Stimulated activated CD8-positive, alpha-beta memory T cell treated with anti-CD3 and anti-CD28 coated beads, Interleukin-12 subunit alpha, Interleukin-12 subunit beta, amount 100 ng/mL, for 24 hours (primary cell): ENCODE results near the gene CLK2.
"Not testable (repeated sequence)": the region's sequence is repeated elsewhere in the genome, so short reads cannot be mapped to it uniquely, and the experiment has no call there.

Source experiments
- DNase-seq: peaks from one replicate; pipeline ENCODE4 v3.0.0-alpha.2; 2020; ENCODE audit errors: extremely low read depth

The CLK2 gene

GRCh38 chr1:155296661-155297060 is 23.4 kb upstream of the CLK2 start:
- DNase-seq: no peak

DNA sequence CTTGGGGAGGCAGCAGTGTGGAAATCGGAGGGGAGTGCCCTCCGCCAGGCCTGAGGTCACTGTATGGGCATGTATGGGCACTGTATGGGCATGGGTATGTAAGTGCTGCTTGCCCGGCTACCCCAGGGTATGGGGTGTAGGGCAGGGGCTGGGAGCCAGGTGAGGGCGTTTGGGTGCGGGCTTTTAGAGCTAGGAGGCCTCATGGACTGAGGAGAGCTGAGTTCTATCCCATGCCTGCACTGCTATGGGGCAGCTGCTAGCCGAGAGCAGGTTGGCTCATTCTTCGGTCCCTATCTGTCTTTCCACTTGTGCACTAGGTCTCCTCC is 22.6 kb upstream of the CLK2 start:
- no peak for DNase-seq

DNA sequence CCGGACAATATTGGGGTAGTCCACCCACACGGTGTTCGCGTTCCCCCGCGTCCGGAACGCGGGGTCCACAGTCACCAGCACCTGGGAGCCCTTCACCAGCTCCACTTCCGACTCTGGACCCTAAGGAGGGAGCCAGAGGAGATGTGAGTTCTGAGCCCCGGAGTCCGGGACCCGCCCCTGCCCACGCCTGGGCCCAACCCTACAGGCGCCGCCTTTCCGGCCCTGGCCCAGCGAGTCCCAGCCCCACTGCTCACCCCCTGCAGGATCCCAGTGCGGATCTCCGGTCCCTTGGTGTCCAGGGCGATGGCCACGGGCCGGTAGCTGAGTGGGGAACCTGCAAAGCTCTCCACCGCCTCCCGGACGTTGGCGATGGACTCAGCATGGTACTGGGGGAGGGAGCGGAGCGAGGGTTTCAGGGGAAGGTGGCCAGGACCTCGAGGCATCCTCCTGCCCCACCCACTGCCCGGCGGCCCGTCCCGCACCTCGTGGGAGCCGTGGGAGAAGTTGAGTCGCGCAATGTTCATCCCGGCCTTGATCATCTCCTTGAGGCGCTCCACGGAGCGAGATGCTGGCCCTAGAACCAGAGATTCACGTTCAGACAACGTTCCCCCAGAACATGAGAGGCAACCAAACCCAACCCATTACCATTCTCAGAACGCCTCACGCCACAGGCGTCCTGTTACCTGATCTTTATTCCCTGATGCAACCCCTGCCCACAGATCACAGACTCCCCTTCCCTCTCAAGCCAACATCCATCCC is 22.1 kb upstream of the CLK2 start:
- no peak for DNase-seq

DNA sequence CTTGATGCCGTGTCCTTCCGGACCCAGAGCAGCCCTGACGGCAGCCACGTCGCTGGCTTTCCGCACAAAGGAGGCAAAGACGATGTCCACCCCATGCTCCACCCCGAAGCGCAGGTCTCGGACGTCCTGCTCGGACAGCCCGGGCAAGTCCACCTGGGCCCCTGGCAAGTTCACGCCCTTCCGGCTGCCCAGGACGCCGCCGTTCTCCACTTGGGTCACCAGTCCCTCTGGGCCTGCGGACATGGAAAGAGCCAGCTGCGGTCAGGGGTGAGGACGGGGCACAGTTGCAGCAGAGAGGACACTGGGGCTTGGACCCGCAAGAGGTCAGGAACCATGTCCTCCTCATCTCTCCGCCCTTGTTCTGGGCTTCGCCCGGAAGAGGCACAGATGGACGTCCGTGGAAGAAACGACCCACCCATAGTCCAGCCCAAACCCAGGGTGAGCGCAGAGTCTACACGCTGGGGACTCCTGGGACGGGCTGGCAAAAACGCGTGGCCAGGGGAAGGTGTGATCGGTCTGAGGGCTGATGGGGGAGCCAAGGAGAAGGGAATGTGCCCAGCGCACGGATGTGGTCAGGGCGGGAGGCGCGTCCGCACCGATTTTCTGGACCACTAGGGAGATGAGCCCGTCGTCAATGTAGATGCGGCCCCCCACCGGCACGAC is 21.3 kb upstream of the CLK2 start:
- no peak for DNase-seq

DNA sequence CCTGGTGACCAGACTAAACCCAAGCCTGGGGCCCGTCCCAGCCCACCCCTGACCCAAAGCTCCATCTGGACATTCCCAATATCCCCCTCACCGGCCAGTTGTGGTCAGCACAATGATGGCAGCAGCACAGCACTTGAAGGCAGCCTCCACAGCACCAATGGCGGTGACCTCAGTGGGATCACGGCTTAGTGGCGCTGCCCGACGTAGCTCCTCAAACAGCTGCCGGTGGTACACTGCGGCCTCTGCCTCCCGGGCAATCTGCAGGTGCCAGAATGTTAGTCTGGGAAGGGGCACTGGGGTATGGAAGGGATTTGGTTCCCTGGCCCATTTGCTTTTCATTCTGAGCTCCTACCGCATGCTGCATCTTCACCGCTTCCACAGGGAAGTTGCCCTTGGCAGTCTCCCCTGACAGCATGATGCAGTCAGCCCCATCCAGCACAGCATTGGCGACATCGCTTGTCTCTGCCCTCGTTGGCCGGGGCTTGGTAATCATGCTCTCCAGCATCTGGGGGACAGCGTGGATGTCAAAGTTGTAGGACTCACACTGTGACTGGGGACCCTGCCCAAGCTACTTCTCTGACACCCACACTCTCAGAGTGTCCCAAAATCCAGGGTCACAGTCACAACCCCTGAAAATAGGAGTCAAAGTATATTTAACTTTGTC is 19.9 kb upstream of the CLK2 start:
- no peak for DNase-seq

DNA sequence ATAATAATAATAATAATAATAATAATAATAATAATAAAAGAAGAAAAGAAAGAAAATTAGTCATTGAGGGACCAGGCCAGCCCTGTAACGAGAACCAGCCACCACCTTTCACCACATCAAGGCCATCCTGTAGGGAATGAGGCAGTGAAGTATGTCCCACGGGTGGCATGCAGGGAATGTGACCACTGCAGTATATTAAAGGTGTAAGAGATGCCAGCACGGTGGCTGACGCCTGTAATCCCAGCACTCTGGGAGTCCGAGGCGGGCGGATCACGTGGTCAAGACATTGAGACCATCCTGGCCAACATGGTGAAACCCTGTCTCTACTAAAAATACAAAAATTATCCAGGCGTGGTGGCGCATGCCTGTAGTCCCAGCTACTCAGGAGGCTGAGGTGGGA is 17.7 kb upstream of the CLK2 start:
- not testable (repeated sequence) for DNase-seq

DNA sequence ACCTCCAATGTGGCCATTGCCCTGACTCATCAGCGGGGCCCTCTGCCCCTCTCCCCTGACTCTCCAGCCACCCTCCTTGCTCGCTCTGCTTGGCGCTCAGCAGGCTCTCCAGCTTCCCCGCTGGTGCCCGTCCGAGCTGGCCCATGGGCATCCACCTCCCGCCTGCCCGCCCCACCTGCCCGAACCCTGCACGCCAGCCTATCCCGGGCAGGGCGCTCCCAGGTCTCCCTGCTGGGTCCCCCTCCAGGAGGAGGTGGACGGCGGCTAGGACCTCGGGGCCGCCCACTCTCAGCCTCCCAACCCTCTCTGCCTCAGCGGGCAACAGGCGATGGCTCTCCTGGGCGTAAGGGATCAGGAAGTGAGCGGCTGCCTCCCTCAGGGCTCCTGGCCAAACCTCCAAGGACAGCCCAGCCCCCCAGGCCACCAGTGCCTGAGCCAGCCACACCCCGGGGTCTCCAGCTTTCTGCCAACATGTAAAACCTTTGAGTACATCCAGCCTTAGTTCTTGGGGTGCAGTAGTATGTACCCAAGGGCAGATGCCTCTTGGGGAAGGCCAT is 14.8 kb upstream of the CLK2 start:
- no peak for DNase-seq

DNA sequence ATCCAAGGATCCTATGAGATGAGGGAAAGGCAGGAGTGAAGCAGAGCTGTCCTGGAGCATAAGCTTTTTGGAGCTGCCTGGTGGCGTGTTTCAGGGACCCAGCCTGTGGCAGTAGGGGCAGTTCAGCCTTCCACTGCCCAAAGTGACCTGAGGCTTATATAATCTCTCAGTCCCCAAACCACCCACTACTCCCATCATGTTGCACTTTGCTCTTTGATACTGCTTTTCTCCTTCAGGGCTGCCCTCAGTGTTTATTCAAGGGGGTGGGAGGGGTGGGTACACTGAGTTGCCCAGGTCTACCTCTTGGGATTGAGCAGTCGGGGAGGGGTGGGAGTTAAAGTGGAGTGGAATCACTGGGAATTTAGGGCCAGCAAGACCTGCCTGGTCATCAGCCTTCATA is 13.2 kb upstream of the CLK2 start:
- DNase-seq: no peak

DNA sequence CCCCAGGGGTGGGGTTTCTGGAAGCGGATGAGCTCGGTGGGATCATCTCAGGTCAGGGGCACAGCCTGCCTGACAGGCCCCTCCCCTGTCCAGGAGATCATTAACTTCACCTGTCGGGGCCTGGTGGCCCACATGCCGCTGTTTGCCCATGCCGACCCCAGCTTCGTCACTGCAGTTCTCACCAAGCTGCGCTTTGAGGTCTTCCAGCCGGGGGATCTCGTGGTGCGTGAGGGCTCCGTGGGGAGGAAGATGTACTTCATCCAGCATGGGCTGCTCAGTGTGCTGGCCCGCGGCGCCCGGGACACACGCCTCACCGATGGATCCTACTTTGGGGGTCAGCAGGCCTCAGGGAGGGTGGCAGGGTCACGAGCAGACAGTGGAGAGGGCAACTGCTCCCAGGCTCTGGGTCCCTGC is 12.3 kb upstream of the CLK2 start:
- no peak for DNase-seq

- no peak for DNase-seq
Observed at GRCh38 chr1:155285063-155285462, 11.8 kb upstream of the CLK2 start.

- DNase-seq: no peak
Observed at GRCh38 chr1:155284476-155284875, 11.2 kb upstream of the CLK2 start.

DNA sequence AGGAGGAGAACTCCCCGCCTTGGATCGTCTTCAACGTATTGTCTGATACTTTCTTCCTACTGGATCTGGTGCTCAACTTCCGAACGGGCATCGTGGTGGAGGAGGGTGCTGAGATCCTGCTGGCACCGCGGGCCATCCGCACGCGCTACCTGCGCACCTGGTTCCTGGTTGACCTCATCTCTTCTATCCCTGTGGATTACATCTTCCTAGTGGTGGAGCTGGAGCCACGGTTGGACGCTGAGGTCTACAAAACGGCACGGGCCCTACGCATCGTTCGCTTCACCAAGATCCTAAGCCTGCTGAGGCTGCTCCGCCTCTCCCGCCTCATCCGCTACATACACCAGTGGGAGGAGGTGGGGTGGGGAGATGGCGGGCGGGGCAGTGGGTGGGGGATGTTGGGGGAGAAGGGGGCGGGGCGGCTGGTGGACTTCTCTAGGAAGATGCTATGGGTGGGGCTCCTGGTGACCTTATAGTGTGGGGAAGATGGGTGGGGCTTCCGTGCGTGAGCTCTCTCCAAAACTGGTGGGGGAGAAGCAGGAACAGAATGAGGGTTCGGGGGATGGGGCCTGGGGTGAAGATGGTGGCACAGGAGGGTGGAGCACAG is 9.3 kb upstream of the CLK2 start:
- DNase-seq: no peak

DNA sequence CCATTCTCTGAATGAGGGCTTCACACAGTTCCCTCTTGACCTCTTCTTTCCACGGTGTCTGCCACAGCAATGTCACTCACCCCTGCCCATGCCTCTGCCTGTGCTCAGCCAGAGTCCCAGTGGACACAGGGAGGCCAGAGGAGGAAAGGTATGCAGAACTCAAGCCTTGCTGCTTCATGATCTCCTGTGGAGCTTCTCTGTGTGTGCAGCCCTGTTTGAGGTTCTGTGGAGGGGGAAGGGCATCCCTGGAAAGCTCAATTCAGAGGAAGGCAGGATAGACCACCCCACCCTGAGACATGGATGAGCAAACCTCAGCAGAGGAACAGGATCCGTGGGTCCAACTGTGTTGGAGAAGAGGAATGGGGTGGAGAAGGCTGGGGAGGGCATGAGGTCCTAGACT is 6.0 kb upstream of the CLK2 start:
- no peak for DNase-seq

GRCh38 chr1:155278689-155279160 is 5.4 kb upstream of the CLK2 start:
- no peak for DNase-seq

- peak; percentile 36 for DNase-seq
Observed at GRCh38 chr1:155277902-155278688, 4.8 kb upstream of the CLK2 start.

GRCh38 chr1:155277070-155277901 is 4.0 kb upstream of the CLK2 start, which contains the start of gene HCN3:
HCN3 (plus strand) TSS chr1:155277463; CDS start chr1:155277591, 128 bp downstream.
- DNase-seq: peak; percentile 88

DNA sequence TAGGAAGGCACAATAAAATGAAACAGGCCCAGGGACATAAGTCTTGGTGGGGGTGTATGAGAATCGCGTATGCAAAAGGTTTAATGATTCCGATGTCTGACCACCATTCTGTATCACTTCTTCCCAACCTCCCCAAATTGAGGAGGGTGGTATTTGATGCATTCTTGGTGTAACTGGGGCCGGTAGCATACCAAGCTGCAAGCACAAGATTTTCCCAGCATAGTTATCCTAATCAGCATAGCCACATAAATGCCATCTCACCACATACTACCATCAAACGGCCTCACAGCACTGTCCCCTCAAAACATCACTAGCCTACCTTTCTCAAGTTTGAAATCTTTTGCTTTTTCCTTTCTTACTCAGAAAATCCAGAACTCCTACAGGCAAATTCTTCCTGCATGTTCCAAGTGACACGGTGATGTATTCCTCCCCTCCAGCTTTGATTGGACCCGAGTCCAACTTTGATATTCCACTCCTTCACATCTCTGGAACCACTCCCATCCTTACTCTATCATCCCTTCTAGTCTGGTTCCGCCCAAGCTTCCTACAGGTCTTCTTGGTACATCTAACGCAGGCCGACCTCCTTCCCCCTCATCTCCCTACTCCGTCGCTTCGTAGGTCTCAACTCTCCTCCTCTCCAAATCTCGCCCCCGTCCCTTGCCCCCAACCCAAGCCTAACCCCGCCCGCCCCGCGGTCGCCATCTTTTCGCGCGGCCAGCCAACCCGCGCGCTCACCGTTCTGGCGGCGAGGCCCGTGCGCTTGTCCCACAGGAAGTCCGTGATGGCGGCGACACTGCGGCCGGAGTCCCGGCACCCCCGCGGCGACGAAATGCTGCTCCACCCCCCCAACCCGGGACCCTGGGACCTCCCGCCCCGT is 600 bp downstream of the CLK2 start:
- no peak for DNase-seq

DNA sequence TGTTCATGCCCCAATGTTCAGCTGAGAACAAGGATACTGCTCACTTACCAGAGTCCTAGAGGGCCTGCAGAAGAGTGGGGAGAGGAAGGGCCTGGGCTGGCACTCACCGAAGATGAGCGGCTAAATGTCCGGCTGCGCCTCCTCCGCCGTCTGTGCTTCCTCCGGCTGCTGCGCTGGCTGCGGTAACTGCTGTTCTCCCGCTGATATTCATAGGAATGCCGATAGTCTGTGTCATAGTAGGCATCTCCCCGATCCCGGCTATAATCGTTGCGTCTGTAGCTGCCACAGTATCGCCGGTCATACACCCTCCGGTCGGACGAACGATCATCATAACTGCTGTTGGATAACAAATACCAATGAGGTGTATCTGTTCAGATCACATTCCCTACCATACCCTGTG is 3.9 kb downstream of the CLK2 start:
- no peak for DNase-seq

GRCh38 chr1:155268630-155269029 is 4.7 kb downstream of the CLK2 start:
- DNase-seq: no peak
